Spleen (tissue), 7 donors: ENCODE measurements around the gene SASH3.

Experiments used
- CTCF ChIP-seq, 11 experiments: fragments of 200-600 bp in 7 of 11; fragments of 450-650 bp in 4 of 11; sonication (generic) in 4 of 11; IDR thresholded peaks in 8 of 11; conservative IDR thresholded peaks in 3 of 11; 1 replicate in 7 of 11; 2 replicates in 4 of 11; pipeline versions ENCODE4 v1.4.0 to v1.8.0; 2016 to 2021; ENCODE audit warnings: antibody characterized with exemption in 11 of 11, inconsistent platforms in 4 of 11, mild to moderate bottlenecking in 1 of 11
- POLR2AphosphoS5 ChIP-seq, 3 donors: sonication (generic); formaldehyde crosslinking; IDR thresholded peaks; one replicate each; pipeline ENCODE4 v1.5.1; 2017; ENCODE audit warnings: antibody characterized with exemption in 3 of 3
- donor health status: DM: no; HTN: no; CAD: no; lungs with moderate emphysema.
- donor health status: DM: no; HTN: no; CAD: no.
- donor health status: DM: no; HTN: no; CAD: no.

GRCh38 chrX:129777218-129778030 lies 2.3 kb upstream of the SASH3 start:
- TF ChIP-seq POLR2AphosphoS5 (IDR thresholded peaks at IDR 0.05) (peak; percentile 90 to 94 (median 92)), CTCF (IDR thresholded peaks at IDR 0.05 in 8 of 11, conservative IDR thresholded peaks at IDR 0.05 in 3 of 11) (no peak)
